Measurements from ENCODE around the gene HSPB6. TPM values are rescaled to one million over a fixed set of nuclear protein-coding genes. Genes with fewer than 3 reads are reported as not detected.

HSPB6 gene
- total and polyA plus RNA-seq, 4 donors: 13.2 to 44.8 (median 24.5) TPM

DNA sequence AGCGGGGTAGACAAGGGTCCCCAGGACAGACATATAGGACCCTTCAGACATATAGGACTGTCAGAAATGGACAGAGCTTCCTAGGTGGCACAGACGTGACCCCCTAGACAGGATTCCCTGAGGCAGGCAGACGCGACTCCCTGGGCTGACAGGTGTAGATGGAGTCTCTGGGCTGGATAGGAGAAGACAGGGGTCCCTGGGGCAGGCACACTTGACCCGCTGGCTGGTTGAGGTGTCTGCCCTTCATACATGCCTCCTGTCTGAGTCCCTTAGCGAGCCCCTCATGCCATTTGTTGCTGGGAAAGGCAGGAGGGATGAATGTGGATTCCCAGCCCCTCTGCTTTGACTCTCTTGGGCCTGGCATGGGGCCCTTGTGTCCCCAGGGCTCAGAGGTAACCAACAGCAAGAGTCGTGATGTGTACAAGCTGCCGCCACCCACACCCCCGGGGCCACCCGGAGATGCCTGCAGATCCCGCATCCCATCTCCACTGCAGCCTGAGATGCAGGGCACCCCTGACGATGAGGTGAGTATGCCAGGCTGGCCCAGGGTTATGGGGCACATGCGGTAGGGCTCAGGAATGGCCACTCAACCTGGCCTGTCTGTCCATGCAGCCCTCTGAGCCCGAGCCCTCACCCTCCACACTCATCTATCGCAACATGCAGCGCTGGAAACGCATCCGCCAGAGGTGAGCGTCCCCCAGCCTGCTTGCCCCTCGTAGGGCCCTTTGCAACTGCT, 3.0 kb downstream of the HSPB6 start:
- Histone ChIP-seq H3K27me3 (ENCODE audit: control insufficient read depth in 3 of 3, insufficient read depth in 3 of 3, low read length in 2 of 3) (peaks cover 0 to 4% (median 0%) of the 10 kb centered on the region in 3 donors), H3K27ac (ENCODE audit: low read depth in 1 of 2, low read length in 1 of 2) (no peak overlapping the region), H3K9ac (ENCODE audit: insufficient read depth in 1 of 2, low read length in 2 of 2) (no peak overlapping the region), H3K9me3 (ENCODE audit: control insufficient read depth in 4 of 4, insufficient read depth in 3 of 4, low read length in 3 of 4) (peaks cover 0 to 1% (median 0%) of the 10 kb centered on the region in 4 donors), H3K36me3 (ENCODE audit: control insufficient read depth in 4 of 4, insufficient read depth in 4 of 4, low read length in 4 of 4) (peaks cover 0 to 26% (median 12%) of the 10 kb centered on the region in 4 donors), H3K4me3 (no peak overlapping the region), H3K4me1 (ENCODE audit: control insufficient read depth in 5 of 5, insufficient read depth in 5 of 5, low read length in 5 of 5) (peaks cover 0 to 36% (median 16%) of the 10 kb centered on the region in 5 donors)
- WGBS, 2 donors: 96 to 98% methylated on average over 20 of the region's 20 CpGs
- TF ChIP-seq, protein P1, sequence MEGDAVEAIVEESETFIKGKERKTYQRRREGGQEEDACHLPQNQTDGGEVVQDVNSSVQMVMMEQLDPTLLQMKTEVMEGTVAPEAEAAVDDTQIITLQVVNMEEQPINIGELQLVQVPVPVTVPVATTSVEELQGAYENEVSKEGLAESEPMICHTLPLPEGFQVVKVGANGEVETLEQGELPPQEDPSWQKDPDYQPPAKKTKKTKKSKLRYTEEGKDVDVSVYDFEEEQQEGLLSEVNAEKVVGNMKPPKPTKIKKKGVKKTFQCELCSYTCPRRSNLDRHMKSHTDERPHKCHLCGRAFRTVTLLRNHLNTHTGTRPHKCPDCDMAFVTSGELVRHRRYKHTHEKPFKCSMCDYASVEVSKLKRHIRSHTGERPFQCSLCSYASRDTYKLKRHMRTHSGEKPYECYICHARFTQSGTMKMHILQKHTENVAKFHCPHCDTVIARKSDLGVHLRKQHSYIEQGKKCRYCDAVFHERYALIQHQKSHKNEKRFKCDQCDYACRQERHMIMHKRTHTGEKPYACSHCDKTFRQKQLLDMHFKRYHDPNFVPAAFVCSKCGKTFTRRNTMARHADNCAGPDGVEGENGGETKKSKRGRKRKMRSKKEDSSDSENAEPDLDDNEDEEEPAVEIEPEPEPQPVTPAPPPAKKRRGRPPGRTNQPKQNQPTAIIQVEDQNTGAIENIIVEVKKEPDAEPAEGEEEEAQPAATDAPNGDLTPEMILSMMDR (IDR thresholded peaks at IDR 0.05; ENCODE audit: control extremely low read depth, extremely low read depth): no peak
- DNase-seq: no peak
- no peak for ATAC-seq (ENCODE audit: insufficient read depth, low FRiP score)

DNA sequence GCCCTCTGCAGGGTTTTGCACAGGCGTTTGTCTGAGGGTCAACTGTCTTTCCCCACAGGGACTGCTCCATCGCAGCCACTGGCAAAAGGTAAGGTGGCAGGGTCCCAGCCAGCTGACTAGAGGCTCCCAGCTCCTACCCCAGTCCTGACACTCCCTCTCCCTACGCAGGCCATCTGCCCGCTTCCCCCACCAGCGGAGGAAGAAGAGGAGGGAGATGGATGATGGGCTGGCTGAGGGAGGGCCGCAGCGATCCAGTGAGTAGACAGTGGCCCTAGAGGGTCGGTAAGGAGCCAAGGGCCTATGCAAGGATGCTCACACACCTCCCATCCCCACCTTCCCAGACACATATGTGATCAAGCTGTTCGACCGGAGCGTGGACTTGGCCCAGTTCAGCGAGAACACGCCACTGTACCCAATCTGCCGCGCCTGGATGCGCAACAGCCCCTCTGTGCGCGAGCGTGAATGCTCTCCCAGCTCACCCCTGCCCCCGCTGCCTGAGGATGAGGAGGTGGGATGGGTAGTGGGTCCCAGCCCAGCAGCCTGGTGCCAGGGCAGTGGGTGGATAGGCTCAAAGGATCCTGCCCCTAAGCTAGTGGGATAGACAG, 4.0 kb downstream of the HSPB6 start:
- Histone ChIP-seq H3K36me3 (ENCODE audit: control insufficient read depth in 4 of 4, insufficient read depth in 4 of 4, low read length in 4 of 4) (peaks cover 0 to 26% (median 10%) of the 10 kb centered on the region in 4 donors), H3K9me3 (ENCODE audit: control insufficient read depth in 4 of 4, insufficient read depth in 3 of 4, low read length in 3 of 4) (peaks cover 0 to 1% (median 0%) of the 10 kb centered on the region in 4 donors), H3K27ac (ENCODE audit: low read depth in 1 of 2, low read length in 1 of 2) (no peak overlapping the region), H3K4me3 (no peak overlapping the region), H3K4me1 (ENCODE audit: control insufficient read depth in 5 of 5, insufficient read depth in 5 of 5, low read length in 5 of 5) (peaks cover 0 to 34% (median 14%) of the 10 kb centered on the region in 5 donors), H3K27me3 (ENCODE audit: control insufficient read depth in 3 of 3, insufficient read depth in 3 of 3, low read length in 2 of 3) (peaks cover 0 to 4% (median 0%) of the 10 kb centered on the region in 3 donors), H3K9ac (ENCODE audit: insufficient read depth in 1 of 2, low read length in 2 of 2) (no peak overlapping the region)
- no peak for DNase-seq
- TF ChIP-seq, protein P1 (IDR thresholded peaks at IDR 0.05; ENCODE audit: control extremely low read depth, extremely low read depth): no peak
- ATAC-seq (ENCODE audit: insufficient read depth, low FRiP score): no peak
- 95 to 96% methylated on average over 18 to 20 of the region's 20 CpGs for WGBS, 2 donors

DNA sequence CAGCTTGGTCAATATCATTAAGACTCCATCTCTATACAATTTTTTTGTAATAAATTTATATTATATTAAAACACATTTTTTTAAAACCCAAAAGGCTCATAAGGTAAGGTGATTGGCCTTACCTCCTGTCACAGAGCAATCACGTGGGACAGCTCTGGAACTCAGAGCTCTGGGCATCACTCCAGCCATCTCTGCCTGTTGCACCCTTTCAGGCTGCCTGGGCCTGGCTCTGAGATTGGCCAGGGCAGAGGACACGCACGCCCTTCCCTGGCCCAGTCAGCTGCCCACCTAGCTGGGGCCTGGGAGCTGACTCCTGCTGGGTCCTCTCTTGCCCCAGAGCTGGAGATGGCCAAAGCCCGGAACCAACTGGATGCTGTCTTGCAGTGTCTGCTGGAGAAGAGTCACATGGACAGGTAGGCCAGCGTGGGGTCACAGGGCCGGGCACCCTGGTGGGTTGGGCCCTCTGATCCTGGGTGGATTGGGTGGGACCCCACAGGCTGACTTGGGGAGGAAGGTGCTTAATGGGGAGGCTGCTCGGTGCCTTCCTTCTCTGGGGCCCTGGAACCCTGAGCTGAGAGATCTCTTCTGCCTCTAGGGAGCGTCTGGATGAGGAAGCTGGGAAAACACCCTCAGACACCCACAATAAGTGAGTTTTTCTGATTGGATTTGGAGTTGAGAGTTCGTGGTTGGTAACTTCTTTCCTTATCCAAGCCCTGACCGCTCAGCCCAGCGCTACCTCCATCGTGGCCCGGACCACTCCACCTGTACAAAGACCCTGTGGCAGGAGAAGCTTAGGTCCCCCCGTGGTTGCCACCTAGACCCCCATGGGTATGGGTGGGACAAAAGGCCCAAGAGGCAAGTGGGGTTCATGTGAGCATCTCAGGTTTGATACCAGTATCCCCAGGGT, 4.7 kb downstream of the HSPB6 start:
- DNase-seq (no peak), ATAC-seq (ENCODE audit: insufficient read depth, low FRiP score) (no peak)
- no peak overlapping the region for H3K4me3 ChIP-seq
- peaks cover 0 to 1% (median 0%) of the 10 kb centered on the region in 4 donors for H3K9me3 ChIP-seq (ENCODE audit: control insufficient read depth in 4 of 4, insufficient read depth in 3 of 4, low read length in 3 of 4)
- peaks cover 0 to 30% (median 12%) of the 10 kb centered on the region in 5 donors for H3K4me1 ChIP-seq (ENCODE audit: control insufficient read depth in 5 of 5, insufficient read depth in 5 of 5, low read length in 5 of 5)
- TF ChIP-seq, protein P1 (IDR thresholded peaks at IDR 0.05; ENCODE audit: control extremely low read depth, extremely low read depth): no peak
- no peak overlapping the region for H3K9ac ChIP-seq (ENCODE audit: insufficient read depth in 1 of 2, low read length in 2 of 2)
- WGBS, 2 donors: 91 to 94% methylated on average over 14 of the region's 14 CpGs
- peaks cover 0 to 26% (median 12%) of the 10 kb centered on the region in 4 donors for H3K36me3 ChIP-seq (ENCODE audit: control insufficient read depth in 4 of 4, insufficient read depth in 4 of 4, low read length in 4 of 4)
- peak overlapping the region in 1 of 2 donors; percentile 32 for H3K27ac ChIP-seq (ENCODE audit: low read depth in 1 of 2, low read length in 1 of 2)
- H3K27me3 ChIP-seq (ENCODE audit: control insufficient read depth in 3 of 3, insufficient read depth in 3 of 3, low read length in 2 of 3): peaks cover 0 to 4% (median 0%) of the 10 kb centered on the region in 3 donors

Data from lung (tissue), 12 donors.